Hepatocyte (in vitro differentiated cells): ENCODE data around the gene OAF. TPM values are rescaled to one million over a fixed set of nuclear protein-coding genes. Genes with fewer than 3 reads are reported as not detected.

ENCODE experiments used
- DNase-seq: peaks from one replicate; pipeline ENCODE4 v3.0.0-alpha.2; 2016; ENCODE audit warnings: low spot score
- H2AFZ ChIP-seq: fragments of 200-600 bp; sonication (generic); 2 replicates; pipeline ENCODE4 v1.6.0; 2016; ENCODE audit warnings: antibody characterized with exemption, mild to moderate bottlenecking
- H3K27ac ChIP-seq: fragments of 200-600 bp; sonication (generic); 2 replicates; pipeline ENCODE4 v1.5.1; 2016; ENCODE audit warnings: mild to moderate bottlenecking
- H3K27me3 ChIP-seq: fragments of 200-600 bp; sonication (generic); 2 replicates; pipeline ENCODE4 v1.6.1; 2016
- H3K36me3 ChIP-seq: fragments of 200-600 bp; sonication (generic); replicated peaks from 2 replicates; pipeline ENCODE4 v1.5.1; 2016; ENCODE audit warnings: low read depth; ENCODE audit not compliant: insufficient read depth
- H3K4me1 ChIP-seq: fragments of 200-600 bp; sonication (generic); 2 replicates; pipeline ENCODE4 v1.5.1; 2016; ENCODE audit warnings: mild to moderate bottlenecking, moderate library complexity; ENCODE audit not compliant: insufficient read depth
- H3K4me2 ChIP-seq: fragments of 200-600 bp; sonication (generic); 2 replicates; pipeline ENCODE4 v1.6.0; 2016
- H3K4me3 ChIP-seq: fragments of 200-600 bp; sonication (generic); 2 replicates; pipeline ENCODE4 v1.5.1; 2016; ENCODE audit warnings: mild to moderate bottlenecking
- H3K79me2 ChIP-seq: fragments of 200-600 bp; sonication (generic); 2 replicates; pipeline ENCODE4 v1.6.0; 2017; ENCODE audit warnings: mild to moderate bottlenecking
- H3K9me2 ChIP-seq: fragments of 200-600 bp; sonication (generic); replicated peaks from 2 replicates; pipeline ENCODE4 v1.6.0; 2017; ENCODE audit warnings: mild to moderate bottlenecking; ENCODE audit not compliant: insufficient read depth
- H3K9me3 ChIP-seq: fragments of 200-600 bp; sonication (generic); 2 replicates; pipeline ENCODE4 v1.5.1; 2016; ENCODE audit warnings: low read depth, mild to moderate bottlenecking
- H4K20me1 ChIP-seq: fragments of 200-600 bp; sonication (generic); 2 replicates; pipeline ENCODE4 v1.6.0; 2016; ENCODE audit warnings: mild to moderate bottlenecking; ENCODE audit not compliant: insufficient read depth, poor library complexity, severe bottlenecking
- CTCF ChIP-seq: fragments of 200-600 bp; sonication (generic); IDR thresholded peaks from 2 replicates; pipeline ENCODE4 v1.5.1; 2016; ENCODE audit warnings: antibody characterized with exemption, mild to moderate bottlenecking; ENCODE audit not compliant: poor library complexity
- EZH2 ChIP-seq: fragments of 200-600 bp; sonication (generic); IDR thresholded peaks from 2 replicates; pipeline ENCODE4 v1.6.1; 2016; ENCODE audit warnings: antibody characterized with exemption, mild to moderate bottlenecking, borderline replicate concordance
- EZH2phosphoT487 ChIP-seq: fragments of 200-600 bp; sonication (generic); IDR thresholded peaks from one replicate; pipeline ENCODE4 v1.6.1; 2018; ENCODE audit warnings: antibody characterized with exemption, mild to moderate bottlenecking, low read depth, moderate library complexity; ENCODE audit not compliant: unreplicated experiment, severe bottlenecking
- WGBS: methylation state at CpG from one replicate; pipeline ENCODE4 v1.1.6; 2016; ENCODE audit warnings: low lambda C conversion rate; ENCODE audit errors: missing lambda C conversion rate; 5-methylcytosine and 5-hydroxymethylcytosine counted together
- polyA plus RNA-seq: library from polyadenylated mRNA; unstranded; fragments of >200 nt; fragmentation: Nextera tagmentation; extraction: Ambion mirVana; gene quantifications from 2 replicates; pipeline ENCODE4 v1.2.1, GENCODE V29; 2016
- total RNA-seq: library from RNA; depleted of rRNA; stranded (reverse); fragments of >200 nt; gene quantifications from 2 replicates; pipeline ENCODE4 v1.2.3, GENCODE V29; 2014

The OAF gene
- total and polyA plus RNA-seq, 2 experiments from 2014 or later, result 63.9 to 102 TPM

- no peak overlapping the region for H3K4me3 ChIP-seq
- H3K9me3 ChIP-seq, result no peaks in the 10 kb centered on the region
- H3K27me3 ChIP-seq, result peaks cover 55% of the 10 kb centered on the region
- H3K9me2 ChIP-seq, result no peaks in the 10 kb centered on the region
- H3K27ac ChIP-seq, result no peak overlapping the region
- no peaks in the 10 kb centered on the region for H3K4me1 ChIP-seq
- H4K20me1 ChIP-seq, result no peaks in the 10 kb centered on the region
- no peaks in the 10 kb centered on the region for H3K36me3 ChIP-seq
- no peak overlapping the region for H3K4me2 ChIP-seq
- TF ChIP-seq EZH2 (no peak), CTCF (no peak), EZH2phosphoT487 (no peak)
- 52% methylated on average over 4 of the region's 4 CpGs for WGBS
- DNase-seq, result no peak
- H2AFZ ChIP-seq, result no peak overlapping the region
- H3K79me2 ChIP-seq, result no peaks in the 10 kb centered on the region
Observed at GRCh38 chr11:120256178-120256577, 45.3 kb downstream of the OAF start.

DNA sequence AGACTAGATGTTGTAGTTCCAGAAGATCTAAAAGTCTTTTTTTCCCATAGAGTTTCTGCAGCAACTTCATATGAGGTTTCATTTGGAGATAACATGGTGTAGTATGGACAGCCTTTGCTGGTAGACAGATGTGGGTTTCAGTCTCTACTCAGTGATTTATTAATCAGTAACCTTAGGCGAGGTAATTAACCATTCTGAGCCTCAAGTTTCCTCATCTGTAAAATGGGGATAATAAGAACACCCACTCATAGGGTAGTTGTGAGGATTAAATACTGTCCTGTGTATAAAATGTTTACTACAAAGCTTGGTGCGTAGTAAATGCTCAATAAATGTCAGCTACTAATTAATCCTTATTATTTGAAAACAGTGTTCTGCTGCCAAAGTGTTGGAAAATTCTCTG is 45.9 kb downstream of the OAF start:
- Histone ChIP-seq H3K27me3 (peaks cover 54% of the 10 kb centered on the region), H2AFZ (no peak overlapping the region), H3K79me2 (no peaks in the 10 kb centered on the region), H3K9me3 (no peaks in the 10 kb centered on the region), H3K4me2 (no peak overlapping the region), H4K20me1 (no peaks in the 10 kb centered on the region), H3K27ac (no peak overlapping the region), H3K36me3 (no peaks in the 10 kb centered on the region), H3K9me2 (no peaks in the 10 kb centered on the region), H3K4me3 (no peak overlapping the region), H3K4me1 (no peaks in the 10 kb centered on the region)
- no peak for TF ChIP-seq EZH2
- no peak for TF ChIP-seq EZH2phosphoT487
- no peak for TF ChIP-seq CTCF
- WGBS, result 90% methylated on average over 2 of the region's 2 CpGs
- DNase-seq, result no peak

DNA sequence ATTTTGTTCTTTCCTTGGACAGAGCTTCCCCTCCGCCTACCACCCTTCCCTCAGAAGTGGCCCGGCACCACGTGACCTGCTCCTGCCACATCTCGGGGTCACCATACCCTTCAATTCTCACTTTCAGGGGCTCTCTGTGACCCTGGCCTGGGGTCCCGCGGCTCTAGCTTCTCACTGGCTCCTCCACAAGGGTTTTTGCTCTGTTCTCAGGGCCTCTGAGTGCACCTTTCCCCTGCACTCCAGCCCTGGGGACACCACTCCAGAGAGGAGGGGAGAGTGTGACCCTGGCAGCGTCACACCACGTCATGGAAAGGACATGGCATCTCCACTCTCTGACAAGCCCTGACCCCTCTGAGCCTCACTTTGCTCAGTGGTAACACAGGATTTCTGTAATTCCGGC is 46.5 kb downstream of the OAF start:
- H2AFZ ChIP-seq, result no peak overlapping the region
- WGBS, result 86% methylated on average over 9 of the region's 9 CpGs
- H3K27ac ChIP-seq, result no peak overlapping the region
- no peaks in the 10 kb centered on the region for H4K20me1 ChIP-seq
- H3K4me3 ChIP-seq, result no peak overlapping the region
- DNase-seq, result no peak
- no peaks in the 10 kb centered on the region for H3K9me2 ChIP-seq
- no peak for TF ChIP-seq CTCF
- no peak for TF ChIP-seq EZH2
- TF ChIP-seq EZH2phosphoT487, result no peak
- no peaks in the 10 kb centered on the region for H3K4me1 ChIP-seq
- H3K79me2 ChIP-seq, result no peaks in the 10 kb centered on the region
- no peaks in the 10 kb centered on the region for H3K9me3 ChIP-seq
- H3K4me2 ChIP-seq, result no peak overlapping the region
- peaks cover 54% of the 10 kb centered on the region for H3K27me3 ChIP-seq
- no peaks in the 10 kb centered on the region for H3K36me3 ChIP-seq

- Histone ChIP-seq H3K79me2 (no peaks in the 10 kb centered on the region), H3K9me3 (no peaks in the 10 kb centered on the region), H4K20me1 (no peaks in the 10 kb centered on the region), H3K4me3 (no peak overlapping the region), H3K4me1 (no peaks in the 10 kb centered on the region), H3K4me2 (no peak overlapping the region), H2AFZ (no peak overlapping the region), H3K36me3 (no peaks in the 10 kb centered on the region), H3K27me3 (peaks cover 54% of the 10 kb centered on the region), H3K9me2 (no peaks in the 10 kb centered on the region), H3K27ac (no peak overlapping the region)
- DNase-seq, result no peak
- TF ChIP-seq EZH2 (no peak), EZH2phosphoT487 (no peak), CTCF (no peak)
- 76% methylated on average over 3 of the region's 3 CpGs for WGBS
Observed at GRCh38 chr11:120258661-120259060, 47.8 kb downstream of the OAF start.
